ENCODE data around the gene THAP12. TPM values are rescaled to one million over a fixed set of nuclear protein-coding genes. Genes with fewer than 3 reads are reported as not detected.
"Not testable (repeated sequence)": the region's sequence is repeated elsewhere in the genome, so short reads cannot be mapped to it uniquely, and the experiment has no call there.

Gene THAP12, protein sequence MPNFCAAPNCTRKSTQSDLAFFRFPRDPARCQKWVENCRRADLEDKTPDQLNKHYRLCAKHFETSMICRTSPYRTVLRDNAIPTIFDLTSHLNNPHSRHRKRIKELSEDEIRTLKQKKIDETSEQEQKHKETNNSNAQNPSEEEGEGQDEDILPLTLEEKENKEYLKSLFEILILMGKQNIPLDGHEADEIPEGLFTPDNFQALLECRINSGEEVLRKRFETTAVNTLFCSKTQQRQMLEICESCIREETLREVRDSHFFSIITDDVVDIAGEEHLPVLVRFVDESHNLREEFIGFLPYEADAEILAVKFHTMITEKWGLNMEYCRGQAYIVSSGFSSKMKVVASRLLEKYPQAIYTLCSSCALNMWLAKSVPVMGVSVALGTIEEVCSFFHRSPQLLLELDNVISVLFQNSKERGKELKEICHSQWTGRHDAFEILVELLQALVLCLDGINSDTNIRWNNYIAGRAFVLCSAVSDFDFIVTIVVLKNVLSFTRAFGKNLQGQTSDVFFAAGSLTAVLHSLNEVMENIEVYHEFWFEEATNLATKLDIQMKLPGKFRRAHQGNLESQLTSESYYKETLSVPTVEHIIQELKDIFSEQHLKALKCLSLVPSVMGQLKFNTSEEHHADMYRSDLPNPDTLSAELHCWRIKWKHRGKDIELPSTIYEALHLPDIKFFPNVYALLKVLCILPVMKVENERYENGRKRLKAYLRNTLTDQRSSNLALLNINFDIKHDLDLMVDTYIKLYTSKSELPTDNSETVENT
- 10 to 100 TPM; 51.1 to 52.9 TPM for total RNA-seq

DNA sequence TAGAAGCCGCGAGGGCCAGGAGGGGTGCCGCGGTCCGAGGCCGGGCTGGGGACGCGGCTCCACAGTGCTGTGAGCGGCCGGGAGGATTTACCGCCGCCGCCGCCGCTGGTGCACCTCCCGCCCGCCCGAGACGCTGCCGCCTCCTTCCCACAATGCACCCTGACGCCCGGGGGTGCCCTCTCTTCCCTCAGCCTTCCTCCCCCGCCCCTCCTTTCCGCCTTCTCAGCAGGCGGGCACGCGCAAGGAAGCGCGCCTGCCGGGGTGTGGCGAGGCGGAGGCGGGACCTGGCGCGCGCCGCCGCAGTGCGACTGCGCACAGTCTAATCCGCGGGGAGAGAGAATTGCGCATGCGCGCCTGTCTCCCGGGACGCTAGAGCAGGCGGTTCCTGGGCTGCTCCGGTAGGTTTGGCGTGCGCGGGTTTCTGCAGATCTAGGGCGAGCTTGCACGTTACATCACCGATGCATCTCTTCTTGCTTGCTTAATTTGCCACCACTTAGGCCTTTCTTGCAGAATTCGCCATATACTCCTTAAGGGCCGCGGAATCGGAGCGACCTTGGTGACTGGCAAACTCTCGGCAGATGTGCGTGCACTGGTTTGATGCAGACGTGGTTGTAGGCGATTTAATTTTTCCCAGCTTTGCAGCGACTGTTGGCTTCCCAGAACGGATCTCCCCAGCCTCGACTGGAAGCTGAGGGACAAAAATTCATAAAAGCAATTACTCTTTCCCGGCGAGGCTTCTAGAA is at the start of gene THAP12, which contains the start of gene GVQW3:
TSS of gene THAP12 (minus strand) at position 156 of the 743 bp plus-strand sequence. CDS start 296 bp downstream, outside the sequence.
TSS of gene GVQW3 (plus strand) at position 347 of the 743 bp plus-strand sequence. CDS start 506 bp downstream, outside the sequence.
- H3K36me3 Mint-ChIP-seq (ENCODE audit: low read depth) = peaks cover 11% of the 10 kb centered on the region
- H3K27me3 Mint-ChIP-seq = no peaks in the 10 kb centered on the region
- peaks cover 50% of the 10 kb centered on the region for H3K4me1 Mint-ChIP-seq
- peak within 1 kb of the TSS; percentile 91 for H3K4me3 Mint-ChIP-seq
- CTCF ChIA-PET = interaction anchor here (0.9 to 1.5 kb wide), 2 partner anchors 173 to 341 kb away, joined by 3 to 8 read pairs; no protein-coding TSS in a partner anchor
- no peaks in the 10 kb centered on the region for H3K9me3 Mint-ChIP-seq
- peak; percentile 98 for DNase-seq
- POLR2A ChIA-PET = interaction anchor here (1.0 to 3.0 kb wide), 5 partner anchors 58 to 207 kb away, joined by 3 to 16 read pairs (median 4); partner anchors contain the start of gene EMSY
- H3K27ac Mint-ChIP-seq = peak within 1 kb of the TSS; percentile 85

DNA sequence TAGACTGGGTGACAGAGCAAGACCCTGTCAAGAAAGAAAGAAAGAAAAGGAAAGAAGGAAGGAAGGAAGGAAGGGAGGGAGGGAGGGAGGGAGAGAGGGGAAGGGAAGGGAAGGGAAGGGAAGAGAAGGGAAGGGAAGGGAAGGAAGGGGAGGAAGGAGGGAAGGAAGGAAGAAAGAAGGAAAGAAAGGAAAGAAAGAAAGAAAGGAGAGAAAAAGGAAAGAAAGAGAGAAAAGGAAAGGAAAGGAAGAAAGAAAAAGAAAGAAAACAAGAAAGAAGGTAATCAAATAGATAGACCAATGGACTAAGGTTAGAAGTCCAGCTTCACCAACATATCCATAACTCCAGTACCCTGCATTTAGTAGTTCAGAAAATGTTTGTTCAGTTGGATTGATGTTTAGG is 45.7 kb upstream of the THAP12 start:
- POLR2A ChIA-PET = no interaction called here
- CTCF ChIA-PET = interaction anchor here (0.9 kb wide), 1 partner anchor 11 kb away, joined by 4 read pairs; no protein-coding TSS in a partner anchor

DNA sequence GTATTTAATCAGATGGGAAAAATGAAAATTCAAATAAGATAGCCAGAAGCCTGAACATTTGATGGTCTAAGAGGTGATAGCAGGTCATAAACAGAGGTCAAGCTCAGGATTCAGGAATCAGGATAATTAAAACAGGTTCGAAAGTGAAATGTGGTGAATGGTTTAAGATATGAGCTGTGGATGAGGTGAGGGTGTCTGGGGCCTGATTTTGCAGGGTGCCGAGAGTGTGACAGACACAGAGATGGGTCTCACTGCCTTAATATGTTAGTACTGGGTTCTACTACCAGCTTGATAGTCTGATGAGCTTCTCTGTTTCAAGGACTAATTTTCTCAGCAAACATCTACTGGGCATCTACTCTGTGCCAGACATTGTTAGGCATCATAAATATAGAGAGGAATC is 44.0 kb upstream of the THAP12 start:
- H3K36me3 Mint-ChIP-seq (ENCODE audit: low read depth) = no peaks in the 10 kb centered on the region
- no peak overlapping the region for H3K4me3 Mint-ChIP-seq
- H3K4me1 Mint-ChIP-seq = peaks cover 23% of the 10 kb centered on the region
- DNase-seq = no peak
- H3K27me3 Mint-ChIP-seq = peaks cover 4% of the 10 kb centered on the region
- H3K9me3 Mint-ChIP-seq = no peaks in the 10 kb centered on the region
- ChIA-PET POLR2A (no interaction called here), CTCF (interaction anchor here (1.1 kb wide), 1 partner anchor 35 kb away, joined by 3 read pairs; no protein-coding TSS in a partner anchor)
- H3K27ac Mint-ChIP-seq = no peak overlapping the region

More for the DNA sequence above, 45.7 kb upstream of the THAP12 start:
- H3K4me3 Mint-ChIP-seq = no peak overlapping the region
- H3K4me1 Mint-ChIP-seq = peaks cover 23% of the 10 kb centered on the region
- no peaks in the 10 kb centered on the region for H3K36me3 Mint-ChIP-seq (ENCODE audit: low read depth)
- no peaks in the 10 kb centered on the region for H3K9me3 Mint-ChIP-seq
- H3K27me3 Mint-ChIP-seq = peaks cover 4% of the 10 kb centered on the region
- H3K27ac Mint-ChIP-seq = no peak overlapping the region
- DNase-seq = no peak

DNA sequence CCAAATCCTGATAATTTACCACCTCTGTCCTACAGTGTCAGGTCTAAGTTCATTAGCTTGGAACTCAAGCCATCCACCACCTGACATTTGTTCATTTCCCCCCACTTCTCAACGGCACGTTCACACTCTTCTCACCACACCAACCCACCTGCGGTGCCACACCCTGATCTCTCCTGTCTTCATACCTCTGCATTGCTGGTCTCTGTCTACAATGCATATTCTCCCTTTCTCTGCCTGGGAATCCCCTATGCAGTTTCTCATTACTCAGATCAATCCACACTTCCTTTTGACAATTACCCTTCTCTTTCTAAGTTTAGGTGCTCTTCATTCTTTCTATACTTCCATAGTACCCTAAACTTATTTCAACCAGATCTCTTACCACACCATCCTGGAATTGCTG is 43.4 kb upstream of the THAP12 start:
- H3K27me3 Mint-ChIP-seq = peaks cover 2% of the 10 kb centered on the region
- no peak overlapping the region for H3K4me3 Mint-ChIP-seq
- peak; percentile 20 for DNase-seq
- POLR2A ChIA-PET = no interaction called here
- no peaks in the 10 kb centered on the region for H3K9me3 Mint-ChIP-seq
- no peaks in the 10 kb centered on the region for H3K36me3 Mint-ChIP-seq (ENCODE audit: low read depth)
- peaks cover 23% of the 10 kb centered on the region for H3K4me1 Mint-ChIP-seq
- no peak overlapping the region for H3K27ac Mint-ChIP-seq
- CTCF ChIA-PET = interaction anchor here (2.0 kb wide), 1 partner anchor 217 kb away, joined by 9 read pairs; no protein-coding TSS in a partner anchor

DNA sequence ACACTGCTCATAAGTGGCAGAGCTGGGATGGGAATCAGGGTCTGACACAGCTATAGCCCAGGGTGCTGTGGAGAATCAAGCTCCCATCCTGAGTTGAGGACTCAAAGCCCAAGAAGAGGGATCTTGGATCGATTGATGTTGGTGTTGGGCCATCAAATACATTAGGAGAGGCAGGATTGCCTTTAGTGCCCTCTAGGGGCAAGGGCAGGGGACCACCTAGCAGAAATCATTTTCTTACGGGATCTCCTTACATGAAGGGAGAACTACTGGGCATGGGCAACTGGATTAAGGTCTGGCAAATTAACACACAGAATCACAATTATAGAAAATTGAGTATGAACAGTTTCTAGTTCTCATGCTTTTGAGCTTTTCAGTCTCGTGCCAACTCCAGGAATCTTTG is 39.0 kb upstream of the THAP12 start:
- H3K9me3 Mint-ChIP-seq = no peaks in the 10 kb centered on the region
- H3K4me3 Mint-ChIP-seq = no peak overlapping the region
- ChIA-PET CTCF (interaction anchor here (0.6 to 1.7 kb wide), 8 partner anchors 8 to 212 kb away, joined by 3 to 7 read pairs (median 4); no protein-coding TSS in a partner anchor), POLR2A (no interaction called here)
- H3K36me3 Mint-ChIP-seq (ENCODE audit: low read depth) = no peaks in the 10 kb centered on the region
- peak; percentile 19 for DNase-seq
- peaks cover 16% of the 10 kb centered on the region for H3K4me1 Mint-ChIP-seq
- H3K27me3 Mint-ChIP-seq = peaks cover 14% of the 10 kb centered on the region
- H3K27ac Mint-ChIP-seq = no peak overlapping the region

DNA sequence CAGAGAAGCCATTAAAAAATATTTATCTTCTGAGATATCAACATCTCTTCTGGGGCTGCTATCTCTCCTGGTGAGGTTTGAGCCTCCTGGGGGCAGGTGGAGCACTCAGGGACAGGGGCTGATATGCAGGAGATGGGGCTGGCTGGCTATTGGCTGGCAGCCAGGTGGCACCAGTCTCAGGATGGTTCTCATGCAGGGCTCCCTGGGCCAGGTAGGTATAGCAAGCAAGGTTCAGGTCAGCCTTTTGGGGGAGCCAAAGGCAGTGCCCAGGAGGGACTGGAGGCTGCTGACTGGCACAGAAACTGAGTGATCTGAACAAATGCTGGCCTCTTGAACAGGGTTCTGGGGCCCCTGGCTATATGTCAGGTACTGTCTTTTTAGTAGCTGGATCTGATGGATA is 34.1 kb upstream of the THAP12 start:
- no peaks in the 10 kb centered on the region for H3K36me3 Mint-ChIP-seq (ENCODE audit: low read depth)
- H3K9me3 Mint-ChIP-seq = no peaks in the 10 kb centered on the region
- CTCF ChIA-PET = interaction anchor here (0.9 to 1.1 kb wide), 2 partner anchors 11 to 173 kb away, joined by 3 to 4 read pairs; no protein-coding TSS in a partner anchor
- H3K27me3 Mint-ChIP-seq = peaks cover 32% of the 10 kb centered on the region
- no peak for DNase-seq
- POLR2A ChIA-PET = no interaction called here
- H3K27ac Mint-ChIP-seq = no peak overlapping the region
- no peaks in the 10 kb centered on the region for H3K4me1 Mint-ChIP-seq
- no peak overlapping the region for H3K4me3 Mint-ChIP-seq

DNA sequence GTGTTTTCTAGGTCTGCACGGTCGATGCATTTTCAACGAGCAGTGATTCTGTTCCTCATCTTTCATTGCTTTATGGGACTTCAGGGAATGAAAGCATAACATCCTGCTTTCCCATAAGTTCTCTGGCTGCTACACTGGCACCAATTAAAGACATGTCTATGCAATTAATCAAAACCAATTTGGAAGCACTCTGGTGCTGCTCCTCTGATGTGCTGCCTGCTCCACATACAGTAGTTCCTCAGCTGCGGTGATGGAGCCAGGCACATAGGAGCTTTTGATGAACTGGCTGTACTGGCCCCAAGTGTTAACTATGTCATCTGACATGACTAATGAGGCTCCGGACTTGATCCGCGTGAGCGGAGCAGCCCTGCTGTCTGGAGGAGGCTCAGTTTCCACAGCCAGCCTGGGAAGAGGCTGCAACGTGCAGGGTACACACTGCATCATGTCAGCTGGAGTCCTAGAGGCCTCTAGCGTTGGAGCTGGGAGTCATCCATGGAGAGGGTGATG is 30.0 kb upstream of the THAP12 start:
- POLR2A ChIA-PET = no interaction called here
- H3K4me3 Mint-ChIP-seq = no peak overlapping the region
- H3K27ac Mint-ChIP-seq = no peak overlapping the region
- H3K27me3 Mint-ChIP-seq = peaks cover 18% of the 10 kb centered on the region
- H3K9me3 Mint-ChIP-seq = no peaks in the 10 kb centered on the region
- no peak for DNase-seq
- CTCF ChIA-PET = interaction anchor here (1.0 to 1.3 kb wide), 2 partner anchors 9 to 22 kb away, joined by 3 to 4 read pairs; no protein-coding TSS in a partner anchor
- H3K36me3 Mint-ChIP-seq (ENCODE audit: low read depth) = no peaks in the 10 kb centered on the region
- H3K4me1 Mint-ChIP-seq = peaks cover 1% of the 10 kb centered on the region

DNA sequence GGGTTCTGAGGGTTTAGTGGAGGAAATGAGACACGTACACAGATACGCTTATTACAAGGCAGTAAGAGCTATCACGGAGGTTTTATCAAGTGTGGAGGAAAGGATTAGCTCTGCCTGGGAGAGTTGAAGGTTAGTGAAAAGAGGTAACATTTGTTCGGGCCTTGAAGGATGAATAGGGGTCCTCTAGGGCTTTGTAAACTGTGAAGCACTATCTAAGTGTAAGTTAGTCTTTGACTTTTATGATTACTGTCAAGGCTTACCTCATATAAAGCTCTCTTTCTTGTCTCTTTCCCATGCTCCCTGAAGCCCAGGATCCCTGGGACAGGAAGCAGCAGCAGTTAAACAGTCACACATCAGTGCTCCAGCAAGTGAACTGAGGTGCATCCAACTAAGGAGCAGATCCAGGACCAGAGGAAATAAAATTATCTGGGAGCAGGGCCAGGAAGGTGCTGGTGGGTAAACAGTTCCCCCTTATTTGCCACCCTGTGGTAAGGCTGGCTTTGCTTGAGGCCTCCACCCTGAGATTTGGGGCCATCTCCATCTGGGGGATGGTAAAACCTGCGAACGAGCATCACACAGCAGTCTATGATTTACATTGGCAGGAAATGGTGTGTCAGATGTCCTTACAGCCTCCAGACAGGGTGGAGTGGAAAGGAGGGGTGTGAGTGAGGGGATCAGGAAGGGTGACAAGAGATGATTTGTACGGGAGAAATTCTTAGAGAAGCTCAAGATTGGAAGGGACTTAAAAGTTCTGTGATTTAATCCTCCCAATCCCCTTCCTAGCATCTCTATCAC is 27.4 kb upstream of the THAP12 start:
- H3K27ac Mint-ChIP-seq = no peak overlapping the region
- peaks cover 1% of the 10 kb centered on the region for H3K4me1 Mint-ChIP-seq
- peaks cover 14% of the 10 kb centered on the region for H3K27me3 Mint-ChIP-seq
- ChIA-PET POLR2A (no interaction called here), CTCF (interaction anchor here (0.7 to 2.2 kb wide), 2 partner anchors 200 to 306 kb away, joined by 3 to 5 read pairs; no protein-coding TSS in a partner anchor)
- no peak for DNase-seq
- no peaks in the 10 kb centered on the region for H3K9me3 Mint-ChIP-seq
- no peak overlapping the region for H3K4me3 Mint-ChIP-seq
- no peaks in the 10 kb centered on the region for H3K36me3 Mint-ChIP-seq (ENCODE audit: low read depth)

DNA sequence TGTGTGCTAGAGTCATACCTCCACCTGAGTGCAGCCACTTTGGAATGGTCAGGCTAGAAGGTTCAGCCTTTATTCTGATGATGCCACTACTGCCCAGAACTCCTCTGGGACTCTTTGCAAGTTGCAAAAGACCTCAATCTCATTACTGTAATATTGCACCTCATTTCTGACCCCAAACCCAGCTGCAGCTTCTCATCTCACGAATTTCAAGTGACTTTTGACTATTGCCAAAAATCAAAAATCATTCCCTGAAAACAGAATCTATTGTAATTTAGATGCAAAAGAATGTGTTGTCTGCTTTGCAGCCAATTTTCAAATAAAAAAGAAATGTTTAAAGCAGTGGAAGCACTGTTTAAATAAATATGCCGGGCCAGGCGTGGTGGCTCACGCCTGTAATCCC is 25.4 kb upstream of the THAP12 start:
- Mint-ChIP-seq H3K9me3 (no peaks in the 10 kb centered on the region), H3K4me3 (no peak overlapping the region), H3K36me3 (ENCODE audit: low read depth) (no peaks in the 10 kb centered on the region), H3K27me3 (peaks cover 2% of the 10 kb centered on the region), H3K4me1 (peaks cover 1% of the 10 kb centered on the region), H3K27ac (no peak overlapping the region)
- ChIA-PET POLR2A (no interaction called here), CTCF (interaction anchor here (2.2 kb wide), 1 partner anchor 198 kb away, joined by 5 read pairs; no protein-coding TSS in a partner anchor)
- no peak for DNase-seq

DNA sequence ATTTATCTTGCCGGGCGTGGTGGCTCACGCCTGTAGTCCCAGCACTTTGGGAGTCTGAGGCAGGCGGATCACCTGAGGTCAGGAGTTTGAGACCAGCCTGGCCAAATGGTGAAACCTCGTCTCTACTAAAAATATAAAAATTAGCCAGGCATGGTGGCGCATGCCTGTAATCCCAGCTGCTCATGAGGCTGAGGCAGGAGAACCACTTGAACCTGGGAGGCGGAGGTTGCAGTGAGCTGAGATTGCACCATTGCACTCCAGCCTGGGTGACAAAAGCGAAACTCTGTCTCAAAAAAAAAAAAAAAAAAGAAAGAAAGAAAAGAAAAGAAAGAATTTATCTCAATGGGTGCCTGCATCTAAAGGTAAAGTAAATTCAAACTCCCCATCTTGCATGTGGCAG is 20.6 kb upstream of the THAP12 start:
- POLR2A ChIA-PET; H3K4me1 Mint-ChIP-seq; H3K36me3 Mint-ChIP-seq (ENCODE audit: low read depth); H3K27ac Mint-ChIP-seq; H3K4me3 Mint-ChIP-seq; DNase-seq; H3K27me3 Mint-ChIP-seq; H3K9me3 Mint-ChIP-seq; CTCF ChIA-PET: not testable (repeated sequence)

DNA sequence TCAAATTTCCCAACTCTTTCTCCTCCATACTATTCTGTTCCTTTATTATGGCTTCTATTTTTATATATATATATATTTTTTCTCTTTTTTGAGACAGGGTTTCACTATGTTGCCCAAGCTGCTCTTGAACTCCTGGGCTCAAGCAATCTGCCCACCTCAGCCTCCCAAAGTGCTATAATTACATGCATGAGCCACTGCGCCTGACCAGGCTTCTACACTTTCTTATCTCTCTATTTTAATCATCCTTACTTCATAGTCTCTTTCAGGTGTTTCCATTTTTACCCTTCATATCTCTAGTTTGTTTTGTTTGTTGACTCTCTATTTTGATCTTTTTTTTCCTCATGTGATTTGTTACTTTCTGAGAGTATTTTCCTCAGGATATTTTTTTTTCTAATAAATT is 20.0 kb upstream of the THAP12 start:
- H3K27me3 Mint-ChIP-seq = no peaks in the 10 kb centered on the region
- no peak overlapping the region for H3K4me3 Mint-ChIP-seq
- H3K4me1 Mint-ChIP-seq = no peaks in the 10 kb centered on the region
- no peak for DNase-seq
- H3K9me3 Mint-ChIP-seq = no peaks in the 10 kb centered on the region
- no peaks in the 10 kb centered on the region for H3K36me3 Mint-ChIP-seq (ENCODE audit: low read depth)
- no peak overlapping the region for H3K27ac Mint-ChIP-seq
- POLR2A ChIA-PET = no interaction called here
- CTCF ChIA-PET = no interaction called here

DNA sequence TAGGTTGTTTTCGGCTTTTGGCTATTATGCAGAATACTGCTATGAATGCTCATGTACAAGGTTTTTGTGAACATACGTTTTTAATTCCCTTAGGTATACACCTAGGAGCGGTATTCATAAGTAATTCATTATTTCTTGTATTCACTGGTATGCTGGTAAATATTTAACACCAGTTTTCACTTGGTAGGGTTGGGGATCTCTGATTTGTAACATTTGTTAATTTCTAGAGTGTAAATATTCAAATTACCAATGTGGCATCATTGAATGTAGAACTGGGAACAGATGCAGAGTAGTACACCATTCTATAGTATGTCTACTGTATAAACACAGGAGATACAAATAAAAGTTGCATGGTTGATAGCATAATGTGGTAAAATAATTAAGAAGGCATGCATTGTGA is 16.5 kb upstream of the THAP12 start:
- no peaks in the 10 kb centered on the region for H3K4me1 Mint-ChIP-seq
- H3K27me3 Mint-ChIP-seq = no peaks in the 10 kb centered on the region
- CTCF ChIA-PET = no interaction called here
- DNase-seq = no peak
- H3K4me3 Mint-ChIP-seq = no peak overlapping the region
- POLR2A ChIA-PET = no interaction called here
- H3K36me3 Mint-ChIP-seq (ENCODE audit: low read depth) = no peaks in the 10 kb centered on the region
- no peaks in the 10 kb centered on the region for H3K9me3 Mint-ChIP-seq
- H3K27ac Mint-ChIP-seq = no peak overlapping the region
